Articular chondrocyte of knee joint (primary cell): ENCODE measurements around the gene IL4I1. TPM values are rescaled to one million over a fixed set of nuclear protein-coding genes. Genes with fewer than 3 reads are reported as not detected.

Source experiments
- small RNA-seq: library from RNA; depleted of rRNA; stranded (forward); fragments of <200 nt; gene quantifications from one replicate; pipeline ENCODE3, GENCODE V24; 2012
- total RNA-seq: library from RNA; depleted of rRNA; stranded (reverse); fragments of >200 nt; gene quantifications from 2 replicates; pipeline ENCODE4 v1.2.3, GENCODE V29; 2012

IL4I1 gene
- total RNA-seq: 0.65 and 1.6 TPM in 2 replicates

GRCh38 chr19:49896863-49897621 lies at the start of gene IL4I1:
TSS of gene IL4I1 (minus strand) at chr19:49896887. CDS start at chr19:49896160, 727 bp downstream.

GRCh38 chr19:49929121-49929610 lies 32.5 kb upstream of the IL4I1 start, which contains the start of the genes ATF5 and NUP62:
TSS of gene ATF5 (plus strand) at chr19:49929205. CDS start at chr19:49930851, 1,646 bp downstream.
TSS of gene NUP62 (minus strand) at chr19:49929504. CDS start at chr19:49909807, 19,697 bp downstream.

GRCh38 chr19:49877020-49877878 lies 19.4 kb downstream of the IL4I1 start, which contains the start of the genes AKT1S1 and TBC1D17:
TSS of gene AKT1S1 (minus strand) at chr19:49877355. CDS start at chr19:49873295, 4,060 bp downstream.
TSS of gene TBC1D17 (plus strand) at chr19:49877702. CDS start at chr19:49877724, 22 bp downstream.

DNA sequence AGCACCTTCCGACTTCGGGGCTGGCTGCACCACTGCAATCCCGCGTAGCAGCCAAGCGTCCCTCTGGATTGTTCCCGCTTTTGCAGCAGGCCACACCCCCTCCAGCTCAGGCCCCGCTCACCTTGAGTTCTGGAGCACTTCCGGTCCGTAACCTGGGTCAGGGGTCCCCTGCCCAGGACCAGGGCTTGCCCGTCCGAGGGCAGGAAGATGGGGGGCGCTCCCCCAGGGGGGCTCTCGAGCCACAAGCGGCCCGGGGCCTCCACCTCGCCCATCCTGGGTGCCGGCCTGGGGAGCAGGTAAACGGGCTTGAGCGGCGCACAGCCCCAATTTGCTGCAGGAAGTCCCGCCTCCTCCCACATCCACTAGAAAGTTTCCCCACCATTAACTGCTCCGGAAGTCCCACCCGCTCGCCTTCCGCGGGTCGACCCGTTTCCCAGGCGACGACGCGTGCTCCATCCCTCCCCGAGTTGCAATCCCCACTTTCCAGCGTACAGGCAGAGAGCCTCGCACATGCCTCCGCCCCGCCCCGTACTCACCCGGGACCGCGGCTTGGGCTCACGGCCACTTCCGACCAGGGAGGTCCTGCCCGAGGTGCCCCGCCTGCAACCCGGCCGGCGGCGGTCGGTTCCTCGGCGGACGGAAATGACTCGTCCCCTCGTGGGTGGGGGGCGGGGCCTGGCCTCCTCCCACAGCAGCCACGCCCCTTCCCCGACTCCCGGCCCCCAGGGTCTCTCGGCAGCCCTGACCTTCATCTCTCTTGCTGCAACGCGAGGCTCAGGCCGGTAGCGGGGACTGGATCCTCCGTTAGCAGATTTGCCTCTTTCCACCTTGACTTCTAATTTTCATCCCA lies 29.5 kb downstream of the IL4I1 start, which contains the start of gene PNKP:
Gene PNKP, minus strand, starts transcription at position 644 of the 850 bp plus-strand sequence. Its CDS starts 372 bp downstream, at position 272.

GRCh38 chr19:49850487-49851342 lies 46.0 kb downstream of the IL4I1 start, which contains the start of gene PTOV1:
TSS of gene PTOV1 (plus strand) at chr19:49851159.

Small RNAs within 50 kb of the gene (small RNA-seq; reads per million reads assigned to genes)
- not detected for gene MIR4749

Other genes starting within 250 kb of the IL4I1 start
- 22.5 and 25.0 TPM in 2 replicates for gene IRF3, start 231.0 kb downstream of the IL4I1 start, total RNA-seq
- gene BCL2L12, start 231.0 kb downstream of the IL4I1 start, total RNA-seq: 3.5 and 5.2 TPM in 2 replicates
- 106 and 127 TPM in 2 replicates for gene PRMT1, start 219.6 kb downstream of the IL4I1 start, total RNA-seq
- 0.32 and 0.39 TPM in 2 replicates for gene ADM5, start 207.3 kb downstream of the IL4I1 start, total RNA-seq
- 16.8 and 21.6 TPM in 2 replicates for gene CPT1C, start 205.8 kb downstream of the IL4I1 start, total RNA-seq
- gene TSKS, start 133.6 kb downstream of the IL4I1 start, total RNA-seq: 0.13 and 0.32 TPM in 2 replicates
- 91.9 and 94.0 TPM in 2 replicates for gene AP2A1, start 129.9 kb downstream of the IL4I1 start, total RNA-seq
- 11.8 and 15.2 TPM in 2 replicates for gene FUZ, start 83.6 kb downstream of the IL4I1 start, total RNA-seq
- 18.8 and 21.6 TPM in 2 replicates for gene MED25, start 78.6 kb downstream of the IL4I1 start, total RNA-seq
- 37.2 and 42.2 TPM in 2 replicates for gene PTOV1, start 45.7 kb downstream of the IL4I1 start, total RNA-seq
- 28.5 and 32.5 TPM in 2 replicates for gene PNKP, start 29.3 kb downstream of the IL4I1 start, total RNA-seq
- 10.9 and 14.0 TPM in 2 replicates for gene AKT1S1, start 19.5 kb downstream of the IL4I1 start, total RNA-seq
- 10.6 and 14.2 TPM in 2 replicates for gene TBC1D17, start 19.2 kb downstream of the IL4I1 start, total RNA-seq
- 9.1 and 11.5 TPM in 2 replicates for gene ATF5, start 32.3 kb upstream of the IL4I1 start, total RNA-seq
- 27.8 and 28.0 TPM in 2 replicates for gene NUP62, start 32.6 kb upstream of the IL4I1 start, total RNA-seq
- gene SIGLEC11, start 64.3 kb upstream of the IL4I1 start, total RNA-seq: not detected in 2 replicates
- 23.8 and 23.9 TPM in 2 replicates for gene VRK3, start 128.5 kb upstream of the IL4I1 start, total RNA-seq
- gene ZNF473, start 129.1 kb upstream of the IL4I1 start, total RNA-seq: 8.6 and 9.0 TPM in 2 replicates